Measurements from ENCODE around the gene ZNF621. TPM values are rescaled to one million over a fixed set of nuclear protein-coding genes. Genes with fewer than 3 reads are reported as not detected.

Gene ZNF621
- polyA plus RNA-seq, 1 donor (not counting 4 experiments of a cell fraction or from before 2014, with no cell fraction given) = 14.3 TPM

DNA sequence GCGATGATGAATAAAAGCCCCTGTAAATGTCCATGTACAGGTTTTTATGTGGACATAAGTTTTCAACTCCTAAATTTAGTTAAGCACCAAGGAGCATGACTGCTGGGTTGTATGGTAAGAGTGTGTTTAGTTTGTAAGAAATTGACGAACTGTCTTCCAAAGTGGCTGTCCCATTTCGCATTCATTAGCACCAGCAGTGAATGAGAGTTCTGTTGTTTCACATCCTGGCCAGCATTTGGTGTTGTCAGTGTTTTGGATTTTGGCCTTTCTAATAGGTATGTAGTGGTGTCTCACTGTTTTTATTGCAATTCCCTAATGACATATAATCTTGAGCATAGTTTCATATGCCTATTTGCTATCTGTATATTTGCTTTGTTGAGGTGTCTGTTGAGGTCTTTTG is 3.7 kb downstream of the ZNF621 start:
- H3K27ac ChIP-seq (ENCODE audit: control insufficient read depth, insufficient read depth, low read length) = no peak overlapping the region
- H3K9me3 ChIP-seq (ENCODE audit: control insufficient read depth, low read depth, low read length) = peaks cover 8% of the 10 kb centered on the region
- dilution Hi-C loops (cut with MboI; ENCODE audit: extremely low pct_ligation_motif_present, low sequenced_read_pairs) = no loop called here
- no peak overlapping the region for H3K4me3 ChIP-seq (ENCODE audit: control insufficient read depth in 2 of 3, extremely low read depth in 1 of 3, insufficient read depth in 2 of 3, low read depth in 1 of 3, low read length in 3 of 3)
- H3K4me1 ChIP-seq (ENCODE audit: control insufficient read depth, extremely low read depth, insufficient read depth, low read length) = peaks cover 9% of the 10 kb centered on the region
- H3K4me2 ChIP-seq (ENCODE audit: control insufficient read depth, extremely low read depth, insufficient read depth, low read depth, low read length) = no peak overlapping the region
- H3K9me1 ChIP-seq (ENCODE audit: control insufficient read depth, extremely low read depth, insufficient read depth, low read length) = no peaks in the 10 kb centered on the region
- H3K36me3 ChIP-seq (ENCODE audit: control insufficient read depth in 2 of 2, extremely low read depth in 1 of 2, insufficient read depth in 2 of 2, low read length in 2 of 2) = peaks cover 14 to 19% of the 10 kb centered on the region in 2 experiments
- TF ChIP-seq, protein P1, sequence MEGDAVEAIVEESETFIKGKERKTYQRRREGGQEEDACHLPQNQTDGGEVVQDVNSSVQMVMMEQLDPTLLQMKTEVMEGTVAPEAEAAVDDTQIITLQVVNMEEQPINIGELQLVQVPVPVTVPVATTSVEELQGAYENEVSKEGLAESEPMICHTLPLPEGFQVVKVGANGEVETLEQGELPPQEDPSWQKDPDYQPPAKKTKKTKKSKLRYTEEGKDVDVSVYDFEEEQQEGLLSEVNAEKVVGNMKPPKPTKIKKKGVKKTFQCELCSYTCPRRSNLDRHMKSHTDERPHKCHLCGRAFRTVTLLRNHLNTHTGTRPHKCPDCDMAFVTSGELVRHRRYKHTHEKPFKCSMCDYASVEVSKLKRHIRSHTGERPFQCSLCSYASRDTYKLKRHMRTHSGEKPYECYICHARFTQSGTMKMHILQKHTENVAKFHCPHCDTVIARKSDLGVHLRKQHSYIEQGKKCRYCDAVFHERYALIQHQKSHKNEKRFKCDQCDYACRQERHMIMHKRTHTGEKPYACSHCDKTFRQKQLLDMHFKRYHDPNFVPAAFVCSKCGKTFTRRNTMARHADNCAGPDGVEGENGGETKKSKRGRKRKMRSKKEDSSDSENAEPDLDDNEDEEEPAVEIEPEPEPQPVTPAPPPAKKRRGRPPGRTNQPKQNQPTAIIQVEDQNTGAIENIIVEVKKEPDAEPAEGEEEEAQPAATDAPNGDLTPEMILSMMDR (optimal IDR thresholded peaks at IDR 0.05 in 1 of 3, IDR thresholded peaks at IDR 0.05 in 1 of 3, conservative IDR thresholded peaks at IDR 0.05 in 1 of 3; ENCODE audit: extremely low read depth in 1 of 3, insufficient read depth in 2 of 3, low read length in 3 of 3) = no peak
- TF ChIP-seq EZH2 (IDR thresholded peaks at IDR 0.05; ENCODE audit: low read length) = no peak
- no peaks in the 10 kb centered on the region for H3K79me2 ChIP-seq (ENCODE audit: control insufficient read depth, insufficient read depth, low read length)
- FAIRE-seq (no peak), DNase-seq (ENCODE audit: low read depth, low spot score) (no peak)
- H2AFZ ChIP-seq (ENCODE audit: control insufficient read depth, low read length) = no peak overlapping the region
- no peaks in the 10 kb centered on the region for H3K27me3 ChIP-seq (ENCODE audit: control insufficient read depth, extremely low read depth, insufficient read depth, low read length)
- H4K20me1 ChIP-seq (ENCODE audit: control insufficient read depth, extremely low read depth, insufficient read depth, low read length) = no peaks in the 10 kb centered on the region
- no peak overlapping the region for H3K9ac ChIP-seq (ENCODE audit: control insufficient read depth, extremely low read depth, insufficient read depth, low read length)

DNA sequence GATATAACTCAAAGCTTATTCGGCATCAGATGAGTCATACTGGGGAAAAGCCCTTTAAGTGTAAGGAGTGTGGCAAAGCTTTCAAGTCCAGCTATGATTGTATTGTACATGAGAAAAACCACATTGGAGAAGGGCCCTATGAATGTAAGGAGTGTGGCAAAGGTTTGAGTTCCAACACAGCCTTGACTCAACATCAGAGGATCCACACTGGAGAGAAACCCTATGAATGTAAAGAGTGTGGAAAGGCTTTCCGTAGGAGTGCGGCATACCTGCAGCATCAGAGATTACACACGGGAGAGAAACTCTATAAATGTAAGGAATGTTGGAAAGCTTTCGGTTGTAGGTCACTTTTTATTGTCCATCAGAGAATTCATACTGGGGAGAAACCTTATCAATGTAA is 7.5 kb downstream of the ZNF621 start:
- Histone ChIP-seq H3K9me1 (ENCODE audit: control insufficient read depth, extremely low read depth, insufficient read depth, low read length) (no peaks in the 10 kb centered on the region), H3K4me2 (ENCODE audit: control insufficient read depth, extremely low read depth, insufficient read depth, low read depth, low read length) (no peak overlapping the region), H4K20me1 (ENCODE audit: control insufficient read depth, extremely low read depth, insufficient read depth, low read length) (no peaks in the 10 kb centered on the region), H3K4me1 (ENCODE audit: control insufficient read depth, extremely low read depth, insufficient read depth, low read length) (no peaks in the 10 kb centered on the region), H2AFZ (ENCODE audit: control insufficient read depth, low read length) (no peak overlapping the region), H3K27ac (ENCODE audit: control insufficient read depth, insufficient read depth, low read length) (no peak overlapping the region), H3K9me3 (ENCODE audit: control insufficient read depth, low read depth, low read length) (peaks cover 8% of the 10 kb centered on the region), H3K27me3 (ENCODE audit: control insufficient read depth, extremely low read depth, insufficient read depth, low read length) (no peaks in the 10 kb centered on the region), H3K79me2 (ENCODE audit: control insufficient read depth, insufficient read depth, low read length) (no peaks in the 10 kb centered on the region), H3K9ac (ENCODE audit: control insufficient read depth, extremely low read depth, insufficient read depth, low read length) (no peak overlapping the region), H3K36me3 (ENCODE audit: control insufficient read depth in 2 of 2, extremely low read depth in 1 of 2, insufficient read depth in 2 of 2, low read length in 2 of 2) (peaks cover 19 to 28% of the 10 kb centered on the region in 2 experiments), H3K4me3 (ENCODE audit: control insufficient read depth in 2 of 3, extremely low read depth in 1 of 3, insufficient read depth in 2 of 3, low read depth in 1 of 3, low read length in 3 of 3) (no peak overlapping the region)
- TF ChIP-seq, protein P1 (optimal IDR thresholded peaks at IDR 0.05 in 1 of 3, IDR thresholded peaks at IDR 0.05 in 1 of 3, conservative IDR thresholded peaks at IDR 0.05 in 1 of 3; ENCODE audit: extremely low read depth in 1 of 3, insufficient read depth in 2 of 3, low read length in 3 of 3) = no peak
- TF ChIP-seq EZH2 (IDR thresholded peaks at IDR 0.05; ENCODE audit: low read length) = no peak
- FAIRE-seq (no peak), DNase-seq (ENCODE audit: low read depth, low spot score) (no peak)
- dilution Hi-C loops (cut with MboI; ENCODE audit: extremely low pct_ligation_motif_present, low sequenced_read_pairs) = no loop called here
